ACC112 (cell line): ENCODE data around the gene BCAN.
"Not testable (repeated sequence)": the region's sequence is repeated elsewhere in the genome, so short reads cannot be mapped to it uniquely, and the experiment has no call there.

Experiments used
- H2AFZ ChIP-seq: fragments of 200-600 bp; sonication (generic); one replicate; pipeline ENCODE4 v1.6.0; 2017; ENCODE audit warnings: antibody characterized with exemption, low read length; ENCODE audit not compliant: unreplicated experiment
- H3K27ac ChIP-seq: fragments of 200-600 bp; sonication (generic); 2 replicates; pipeline ENCODE4 v1.5.1; 2014; ENCODE audit warnings: low read depth, mild to moderate bottlenecking, antibody characterized with exemption, low read length, moderate library complexity
- H3K27me3 ChIP-seq: fragments of 200-600 bp; sonication (generic); 2 replicates; pipeline ENCODE4 v1.6.1; 2014; ENCODE audit warnings: mild to moderate bottlenecking, antibody characterized with exemption, low read length, moderate library complexity, mixed read lengths; ENCODE audit not compliant: insufficient read depth
- H3K36me3 ChIP-seq: fragments of 200-600 bp; sonication (generic); 2 replicates; pipeline ENCODE4 v1.6.1; 2016; ENCODE audit warnings: mild to moderate bottlenecking, antibody characterized with exemption, low read length, moderate library complexity, mixed read lengths; ENCODE audit not compliant: insufficient read depth
- H3K4me1 ChIP-seq: fragments of 200-600 bp; sonication (generic); one replicate; pipeline ENCODE4 v1.6.1; 2016; ENCODE audit warnings: low read length, mixed read lengths; ENCODE audit not compliant: insufficient read depth, unreplicated experiment, control insufficient read depth
- H3K4me3 ChIP-seq: fragments of 200-600 bp; sonication (generic); 2 replicates; pipeline ENCODE4 v1.5.1; 2014; ENCODE audit warnings: mild to moderate bottlenecking, low read depth, low read length
- H3K79me2 ChIP-seq: fragments of 200-600 bp; sonication (generic); one replicate; pipeline ENCODE4 v1.6.0; 2016; ENCODE audit warnings: low read length; ENCODE audit not compliant: control insufficient read depth, unreplicated experiment, insufficient read depth

BCAN gene

DNA sequence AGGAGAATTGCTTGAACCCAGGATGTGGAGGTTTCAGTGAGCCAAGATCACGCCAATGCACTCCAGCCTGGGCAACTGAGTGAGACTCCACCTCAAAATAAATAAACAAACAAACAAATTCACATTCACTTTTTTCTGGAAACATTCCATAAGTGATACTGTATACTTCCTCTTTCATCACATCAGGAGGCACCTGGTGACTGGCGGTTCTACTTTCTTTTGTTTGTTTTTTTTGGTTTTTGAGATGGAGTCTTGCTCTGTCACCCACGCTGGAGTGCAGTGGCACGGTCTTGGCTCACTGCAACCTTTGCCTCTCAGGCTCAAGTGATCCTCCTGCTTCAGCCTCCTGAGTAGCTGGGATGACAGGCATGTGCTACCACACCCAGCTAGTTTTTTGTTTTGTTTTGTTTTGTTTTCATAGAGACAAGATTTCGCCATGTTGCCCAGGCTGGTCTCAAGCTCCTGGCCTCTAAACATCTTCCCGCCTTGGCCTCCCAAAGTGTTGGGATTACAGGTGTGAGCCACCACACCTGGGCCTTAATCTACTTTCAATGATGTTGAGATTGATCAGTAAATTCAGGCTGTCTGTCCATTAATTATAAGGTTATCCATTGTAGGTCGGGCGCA is 12.0 kb upstream of the BCAN start:
- H3K4me1 ChIP-seq = no peaks in the 10 kb centered on the region

DNA sequence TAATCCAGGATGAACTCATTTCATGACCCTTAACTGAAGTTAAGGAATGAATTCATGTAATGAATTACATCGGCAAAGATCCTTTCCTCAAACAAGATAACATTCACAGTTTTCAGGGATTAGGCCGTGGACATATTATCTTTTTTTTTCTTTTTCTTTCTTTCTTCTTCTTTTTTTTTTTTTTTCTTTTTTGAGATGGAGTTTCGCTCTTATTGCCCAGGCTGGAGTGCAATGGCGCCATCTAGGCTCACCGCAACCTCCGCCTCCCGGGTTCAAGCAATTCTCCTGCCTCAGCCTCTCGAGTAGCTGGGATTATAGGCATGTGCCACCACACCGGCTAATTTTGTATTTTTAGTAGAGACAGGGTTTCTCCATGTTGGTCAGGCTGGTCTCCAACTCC is 10.8 kb upstream of the BCAN start:
- not testable (repeated sequence) for H3K36me3 ChIP-seq, H3K4me1 ChIP-seq, H3K27ac ChIP-seq, H3K4me3 ChIP-seq, H2AFZ ChIP-seq, H3K79me2 ChIP-seq
- H3K27me3 ChIP-seq = peaks cover 73% of the 10 kb centered on the region

More for the DNA sequence above, 12.0 kb upstream of the BCAN start:
- H3K27me3 ChIP-seq = peaks cover 74% of the 10 kb centered on the region
- no peak overlapping the region for H3K27ac ChIP-seq
- no peak overlapping the region for H2AFZ ChIP-seq
- H3K79me2 ChIP-seq = no peaks in the 10 kb centered on the region
- no peaks in the 10 kb centered on the region for H3K36me3 ChIP-seq
- H3K4me3 ChIP-seq = no peak overlapping the region

DNA sequence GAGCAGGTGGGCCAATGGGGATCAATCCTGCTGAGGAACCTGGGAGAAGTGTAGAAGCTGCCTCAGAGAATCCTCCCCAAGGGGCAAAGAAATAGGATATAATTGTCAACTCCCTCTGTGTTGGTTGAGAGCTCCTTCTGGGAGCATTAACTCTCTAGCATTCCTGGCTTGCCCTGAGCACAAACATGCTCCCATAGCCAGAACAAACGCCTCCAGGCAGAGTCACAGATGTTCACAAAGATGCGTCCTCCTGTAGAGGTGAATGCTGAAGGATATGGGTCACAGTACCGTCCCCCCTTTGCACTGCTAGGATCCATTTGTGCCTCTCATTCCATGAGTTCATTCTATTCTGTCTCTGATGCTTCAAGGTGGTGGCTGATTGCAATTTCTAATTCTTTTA is 9.6 kb upstream of the BCAN start:
- Histone ChIP-seq H3K79me2 (no peaks in the 10 kb centered on the region), H3K4me3 (no peak overlapping the region), H3K27ac (no peak overlapping the region), H3K4me1 (no peaks in the 10 kb centered on the region), H2AFZ (no peak overlapping the region), H3K27me3 (peaks cover 75% of the 10 kb centered on the region), H3K36me3 (no peaks in the 10 kb centered on the region)

DNA sequence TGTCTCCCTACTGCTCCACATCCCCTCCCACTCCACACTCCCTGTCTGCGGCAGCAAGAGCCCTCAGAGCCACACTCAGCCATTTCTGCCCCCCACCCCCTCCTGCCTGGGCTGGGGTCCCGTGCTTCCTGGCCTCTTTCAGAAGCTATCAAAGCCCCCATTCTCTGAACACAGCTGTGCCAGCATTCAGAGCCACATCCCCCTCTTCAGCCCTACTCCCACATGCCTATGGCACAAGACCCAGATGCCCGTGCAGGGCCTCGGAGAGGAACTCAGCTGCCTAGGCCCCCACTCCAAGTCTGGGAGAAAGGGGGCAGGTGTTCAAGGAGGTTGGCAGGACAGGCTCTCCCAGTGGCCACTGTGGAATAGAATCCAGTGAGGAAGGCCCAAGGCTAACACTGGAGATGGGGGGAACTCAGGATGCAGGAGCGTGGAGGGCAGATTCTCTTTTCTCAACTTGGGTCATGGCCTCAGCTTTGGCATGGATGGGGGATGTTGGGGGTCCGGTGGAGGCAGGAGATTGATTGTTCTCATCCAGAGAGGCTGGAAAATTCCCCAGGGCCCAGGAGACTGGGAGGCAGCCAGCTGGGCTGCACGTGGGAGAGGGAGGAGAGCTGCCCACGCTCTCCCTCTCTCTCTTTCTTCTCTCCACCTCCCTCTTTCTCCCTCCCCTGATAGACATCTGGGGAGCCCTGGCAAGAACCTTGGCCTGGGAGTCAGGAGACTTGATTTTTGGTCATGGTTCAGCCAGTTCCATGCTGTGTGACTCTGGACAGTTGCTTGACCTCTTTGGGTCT is 3.5 kb upstream of the BCAN start:
- no peak overlapping the region for H3K4me3 ChIP-seq
- H3K27me3 ChIP-seq = peaks cover 94% of the 10 kb centered on the region
- H3K4me1 ChIP-seq = no peaks in the 10 kb centered on the region
- H2AFZ ChIP-seq = no peak overlapping the region
- no peaks in the 10 kb centered on the region for H3K79me2 ChIP-seq
- H3K36me3 ChIP-seq = no peaks in the 10 kb centered on the region
- no peak overlapping the region for H3K27ac ChIP-seq

DNA sequence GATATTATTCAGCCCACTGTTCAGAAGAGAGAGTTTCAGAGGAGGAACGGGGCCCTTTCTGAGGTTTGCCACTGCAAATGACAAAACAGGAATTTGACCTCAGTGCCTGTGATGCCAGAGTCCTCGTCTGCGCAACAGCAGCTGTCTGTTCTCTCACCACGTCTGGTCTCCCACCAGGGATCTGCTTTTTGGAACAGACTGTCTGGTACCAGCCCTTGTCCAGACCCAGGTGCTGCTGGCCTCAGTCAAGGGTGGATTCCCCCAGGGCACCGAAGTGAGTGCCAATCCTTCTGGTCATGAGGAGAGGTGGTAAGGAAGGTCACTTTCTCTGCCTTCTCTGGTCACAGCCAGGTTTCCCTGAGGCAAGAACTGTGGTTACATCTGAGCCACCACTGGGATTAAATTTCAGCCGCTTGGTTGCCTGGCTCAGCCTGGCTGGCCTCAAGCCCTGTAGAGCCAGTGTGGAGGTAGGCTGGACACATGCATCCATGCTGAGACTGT is 2.3 kb upstream of the BCAN start:
- Histone ChIP-seq H2AFZ (no peak overlapping the region), H3K79me2 (no peaks in the 10 kb centered on the region), H3K27ac (no peak overlapping the region), H3K36me3 (no peaks in the 10 kb centered on the region), H3K27me3 (peaks cover 94% of the 10 kb centered on the region), H3K4me3 (no peak overlapping the region), H3K4me1 (no peaks in the 10 kb centered on the region)

DNA sequence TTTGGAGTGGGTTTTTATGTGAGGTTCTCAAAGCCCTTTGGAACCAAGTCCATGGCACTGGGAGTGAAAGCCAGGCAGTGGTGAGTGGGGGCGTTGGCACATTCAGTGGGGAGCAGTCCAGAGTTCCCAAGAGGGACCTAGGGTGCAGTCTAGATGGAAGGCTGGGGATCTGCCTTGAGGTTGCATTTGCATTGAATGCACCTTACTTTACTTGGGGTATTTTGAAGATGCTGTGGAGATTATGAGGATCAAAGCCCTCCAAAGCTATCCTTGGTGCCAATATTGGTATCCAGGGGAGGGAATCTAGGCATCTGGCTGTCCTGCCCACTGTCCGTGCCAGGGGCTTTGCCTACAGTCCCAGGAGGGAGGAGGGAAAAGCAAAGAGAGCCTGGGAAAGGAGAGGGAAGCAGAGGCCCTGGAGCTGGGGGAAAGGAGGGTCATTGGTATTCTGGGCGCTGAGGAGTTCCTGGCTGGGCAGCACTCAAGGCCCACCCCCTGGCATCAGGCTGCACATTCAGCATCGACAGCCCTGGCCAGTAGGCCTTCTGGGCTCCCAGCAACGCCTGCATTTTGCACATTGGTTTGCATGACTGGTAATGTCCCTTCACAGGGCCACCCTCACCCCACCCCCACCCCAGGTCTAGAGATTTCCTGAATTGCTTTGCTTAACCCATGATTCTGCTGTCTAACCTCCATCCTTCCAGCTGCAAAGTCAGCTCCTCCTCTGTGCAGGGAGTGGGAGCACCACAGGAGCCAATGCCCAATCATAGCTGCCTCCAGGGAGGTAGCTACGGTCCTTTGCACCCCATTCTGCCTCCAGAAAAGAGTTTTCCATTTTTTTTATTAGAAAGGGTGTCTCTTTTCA is 843 bp upstream of the BCAN start:
- Histone ChIP-seq H3K36me3 (no peaks in the 10 kb centered on the region), H3K4me1 (no peaks in the 10 kb centered on the region), H3K4me3 (no peak overlapping the region), H3K79me2 (no peaks in the 10 kb centered on the region), H2AFZ (no peak overlapping the region), H3K27me3 (peaks cover 95% of the 10 kb centered on the region), H3K27ac (no peak overlapping the region)

DNA sequence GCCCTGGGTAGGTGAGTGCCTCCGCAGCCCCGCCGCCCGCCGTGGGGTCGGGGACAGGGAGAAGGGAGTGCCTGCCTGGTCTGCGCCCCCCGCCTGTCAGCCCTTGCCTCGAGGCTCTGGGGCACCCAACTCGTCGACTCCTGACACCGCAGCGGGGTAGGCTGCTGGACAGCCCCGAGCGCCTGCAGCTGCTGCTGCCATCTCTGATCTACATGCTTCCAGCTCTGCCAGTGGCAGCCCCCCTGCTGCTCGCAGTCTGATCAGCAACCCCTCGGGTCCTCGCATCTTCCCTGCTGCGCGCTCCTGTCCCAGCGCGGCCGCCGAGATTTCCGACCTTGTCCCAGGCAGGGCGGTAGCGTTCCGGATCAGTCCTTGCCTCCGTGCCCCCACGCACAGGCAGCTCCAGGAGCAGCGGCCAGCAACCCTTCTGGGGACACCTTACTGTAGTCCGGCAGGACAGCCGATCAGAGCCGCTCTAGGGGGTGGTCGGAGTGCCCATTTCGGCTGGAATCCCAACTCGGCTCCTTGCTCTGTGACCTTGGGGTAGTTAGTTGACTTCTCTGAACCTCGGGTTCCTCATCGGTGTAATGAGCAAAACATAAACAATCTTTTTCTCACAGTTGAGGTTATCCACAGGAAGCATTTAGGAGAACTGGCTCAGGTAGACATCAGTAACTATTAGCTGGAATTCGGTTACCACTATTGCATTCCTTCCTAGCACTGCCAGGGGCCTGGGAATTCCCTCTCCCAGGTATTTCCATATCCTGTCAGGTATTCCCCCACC is 540 bp downstream of the BCAN start:
- no peak overlapping the region for H2AFZ ChIP-seq
- no peaks in the 10 kb centered on the region for H3K4me1 ChIP-seq
- no peak overlapping the region for H3K27ac ChIP-seq
- no peak overlapping the region for H3K4me3 ChIP-seq
- no peaks in the 10 kb centered on the region for H3K79me2 ChIP-seq
- peaks cover 98% of the 10 kb centered on the region for H3K27me3 ChIP-seq
- no peaks in the 10 kb centered on the region for H3K36me3 ChIP-seq

DNA sequence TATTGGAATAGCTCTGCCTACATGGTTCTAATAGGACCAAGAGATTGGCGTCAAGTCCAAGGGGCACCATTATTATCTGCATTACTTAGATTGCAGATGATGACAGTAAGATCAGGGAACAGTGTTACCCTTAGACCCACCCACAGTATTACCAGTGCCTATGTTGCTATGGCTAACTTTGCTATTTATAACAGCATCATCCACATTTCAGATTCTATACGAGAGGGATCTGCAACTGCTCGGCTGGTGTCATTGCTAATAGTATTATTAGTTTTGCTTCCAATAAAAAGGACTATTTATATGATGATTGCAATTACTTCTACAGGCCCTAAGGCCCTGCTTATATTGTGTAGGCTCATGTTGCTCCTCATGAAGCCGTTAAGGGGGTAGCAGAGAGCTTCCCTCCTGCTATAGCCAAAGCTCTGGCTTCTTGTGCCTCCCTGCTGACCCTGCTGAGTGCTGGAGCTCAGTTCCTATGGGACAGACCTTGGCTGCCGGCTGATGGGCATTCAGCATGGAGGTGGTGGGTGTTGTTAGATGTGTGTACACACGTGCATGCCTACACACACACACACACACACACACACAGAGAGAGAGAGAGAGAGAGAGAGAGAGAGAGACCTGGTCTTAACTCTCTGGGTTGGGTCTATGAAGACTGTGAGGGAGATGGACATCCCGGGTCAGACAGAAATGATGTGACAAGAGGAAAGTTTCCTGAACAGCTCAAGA is 1.3 kb downstream of the BCAN start:
- H3K4me3 ChIP-seq = no peak overlapping the region
- peaks cover 100% of the 10 kb centered on the region for H3K27me3 ChIP-seq
- H3K79me2 ChIP-seq = no peaks in the 10 kb centered on the region

DNA sequence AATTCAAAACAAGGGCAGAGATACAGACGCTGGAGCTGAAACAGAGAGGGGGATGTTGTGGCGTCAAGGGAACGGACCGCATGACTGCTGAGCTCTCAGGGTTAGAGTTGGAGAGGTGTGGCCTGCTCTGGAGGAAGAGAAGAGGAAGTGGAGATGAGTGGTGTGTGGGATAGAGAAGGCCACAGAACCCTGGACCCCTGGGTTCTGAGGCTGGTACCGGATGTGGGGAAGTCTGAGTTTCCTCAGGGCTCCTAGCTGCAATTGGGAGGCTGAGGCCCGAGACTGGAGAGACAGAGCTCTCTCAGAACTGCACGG is 1.8 kb downstream of the BCAN start:
- H2AFZ ChIP-seq = no peak overlapping the region
- H3K79me2 ChIP-seq = no peaks in the 10 kb centered on the region
- no peaks in the 10 kb centered on the region for H3K36me3 ChIP-seq
- H3K4me1 ChIP-seq = no peaks in the 10 kb centered on the region
- H3K27me3 ChIP-seq = peaks cover 100% of the 10 kb centered on the region
- no peak overlapping the region for H3K27ac ChIP-seq
- no peak overlapping the region for H3K4me3 ChIP-seq

More for the DNA sequence above, 1.3 kb downstream of the BCAN start:
- Histone ChIP-seq H3K27ac (no peak overlapping the region), H3K36me3 (no peaks in the 10 kb centered on the region), H2AFZ (no peak overlapping the region), H3K4me1 (no peaks in the 10 kb centered on the region)

DNA sequence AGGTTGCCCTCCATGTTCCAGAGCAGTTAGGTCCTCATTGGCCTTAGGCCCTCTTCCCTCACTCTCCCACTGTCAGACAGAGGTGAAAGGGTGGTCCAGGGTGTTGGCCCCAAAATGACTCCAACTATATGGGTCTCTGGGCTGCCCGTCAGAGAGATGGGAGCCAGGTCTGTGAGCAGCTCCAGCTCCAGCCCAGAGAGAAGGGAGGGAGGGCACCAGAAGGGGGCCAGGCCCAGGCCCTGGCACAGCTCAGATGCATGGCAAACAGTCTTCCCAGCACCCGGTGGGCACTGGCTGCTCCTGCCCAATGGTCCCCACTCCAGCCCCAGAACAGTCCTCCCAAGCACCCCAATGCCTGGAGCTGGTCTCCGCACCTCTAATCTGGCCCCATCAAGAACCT is 2.2 kb downstream of the BCAN start:
- no peaks in the 10 kb centered on the region for H3K36me3 ChIP-seq
- H3K4me3 ChIP-seq = no peak overlapping the region
- H3K27ac ChIP-seq = no peak overlapping the region
- no peak overlapping the region for H2AFZ ChIP-seq
- no peaks in the 10 kb centered on the region for H3K79me2 ChIP-seq
- H3K4me1 ChIP-seq = no peaks in the 10 kb centered on the region
- peaks cover 100% of the 10 kb centered on the region for H3K27me3 ChIP-seq
